H9 (cell line): ENCODE data around the gene CEP97. TPM values are rescaled to one million over a fixed set of nuclear protein-coding genes. Genes with fewer than 3 reads are reported as not detected.

Experiments used
- DNase-seq: peaks from one replicate; pipeline ENCODE4 v3.0.0-alpha.2; 2017
- H2AFZ ChIP-seq: one replicate; pipeline ENCODE4 v1.6.1; 2013; ENCODE audit warnings: mild to moderate bottlenecking, low read length, control low read depth, moderate library complexity
- H2AK5ac ChIP-seq: 2 replicates; pipeline ENCODE4 v1.6.1; 2013; ENCODE audit warnings: low read length, control low read depth, mixed read lengths; ENCODE audit not compliant: insufficient read length
- H2BK120ac ChIP-seq: one replicate; pipeline ENCODE4 v1.6.1; 2013; ENCODE audit warnings: low read depth, mild to moderate bottlenecking, low read length, control low read depth, inconsistent platforms; ENCODE audit not compliant: poor library complexity, severe bottlenecking
- H2BK12ac ChIP-seq: 2 replicates; pipeline ENCODE4 v1.6.1; 2013; ENCODE audit warnings: low read length, control low read depth, mixed read lengths, low read depth; ENCODE audit not compliant: insufficient read length
- H2BK15ac ChIP-seq: 2 replicates; pipeline ENCODE4 v1.6.1; 2013; ENCODE audit warnings: low read depth, low read length, control low read depth
- H2BK20ac ChIP-seq: one replicate; pipeline ENCODE4 v1.6.1; 2013; ENCODE audit warnings: low read depth, mild to moderate bottlenecking, low read length, control low read depth, inconsistent platforms; ENCODE audit not compliant: poor library complexity, severe bottlenecking
- H2BK5ac ChIP-seq: 2 replicates; pipeline ENCODE4 v1.6.1; 2013; ENCODE audit warnings: low read length, control low read depth, mixed read lengths; ENCODE audit not compliant: insufficient read length
- H3K14ac ChIP-seq: 2 replicates; pipeline ENCODE4 v1.6.1; 2013; ENCODE audit warnings: low read length, control low read depth; ENCODE audit not compliant: insufficient read depth
- H3K18ac ChIP-seq: 2 replicates; pipeline ENCODE4 v1.6.1; 2013; ENCODE audit warnings: low read depth, mild to moderate bottlenecking, mixed read lengths, low read length, control low read depth; ENCODE audit not compliant: insufficient read length
- H3K23ac ChIP-seq: 2 replicates; pipeline ENCODE4 v1.6.1; 2013; ENCODE audit warnings: low read length, control low read depth, mixed read lengths, low read depth; ENCODE audit not compliant: insufficient read length
- H3K23me2 ChIP-seq: 2 replicates; pipeline ENCODE4 v1.6.1; 2013; ENCODE audit warnings: low read depth, mild to moderate bottlenecking, mixed read lengths, low read length, control low read depth; ENCODE audit not compliant: insufficient read length, poor library complexity, severe bottlenecking
- H3K27ac ChIP-seq: 2 replicates; pipeline ENCODE4 v1.5.1; 2013; ENCODE audit warnings: low read length, control low read depth, mixed read lengths, low read depth; ENCODE audit not compliant: insufficient read length
- H3K27me3 ChIP-seq: 2 replicates; pipeline ENCODE4 v1.6.1; 2013; ENCODE audit warnings: low read length, control low read depth, inconsistent platforms; ENCODE audit not compliant: insufficient read depth
- H3K4ac ChIP-seq: 2 replicates; pipeline ENCODE4 v1.6.1; 2013; ENCODE audit warnings: low read depth, mild to moderate bottlenecking, control low read depth, inconsistent platforms, low read length, moderate library complexity
- H3K4me1 ChIP-seq: 2 replicates; pipeline ENCODE4 v1.6.1; 2013; ENCODE audit warnings: low read length, control low read depth, inconsistent platforms; ENCODE audit not compliant: insufficient read depth
- H3K4me2 ChIP-seq: 2 replicates; pipeline ENCODE4 v1.6.1; 2013; ENCODE audit warnings: low read length, control low read depth, mixed read lengths; ENCODE audit not compliant: insufficient read length, insufficient read depth
- H3K56ac ChIP-seq: 2 replicates; pipeline ENCODE4 v1.6.1; 2013; ENCODE audit warnings: low read depth, mild to moderate bottlenecking, mixed read lengths, low read length, control low read depth; ENCODE audit not compliant: insufficient read length
- H3K79me1 ChIP-seq: 2 replicates; pipeline ENCODE4 v1.6.1; 2013; ENCODE audit warnings: low read depth, mild to moderate bottlenecking, moderate library complexity, low read length, control low read depth, inconsistent platforms; ENCODE audit not compliant: insufficient read depth, poor library complexity, severe bottlenecking
- H3K79me2 ChIP-seq: 2 replicates; pipeline ENCODE4 v1.6.1; 2013; ENCODE audit warnings: low read length, control low read depth, inconsistent platforms; ENCODE audit not compliant: insufficient read depth
- H3K9ac ChIP-seq: 2 replicates; pipeline ENCODE4 v1.6.1; 2013; ENCODE audit warnings: low read length, control low read depth, mixed read lengths; ENCODE audit not compliant: insufficient read length; ENCODE audit errors: extremely low read depth
- H3K9me3 ChIP-seq: one replicate; pipeline ENCODE4 v1.6.1; 2013; ENCODE audit warnings: low read depth, low read length, inconsistent platforms; ENCODE audit not compliant: control insufficient read depth
- H3T11ph ChIP-seq: one replicate; pipeline ENCODE4 v1.6.1; 2013; ENCODE audit warnings: mild to moderate bottlenecking, low read length, control low read depth, inconsistent platforms
- H4K20me1 ChIP-seq: one replicate; pipeline ENCODE4 v1.6.1; 2013; ENCODE audit not compliant: control insufficient read depth, insufficient read length, insufficient read depth
- H4K5ac ChIP-seq: 2 replicates; pipeline ENCODE4 v1.6.1; 2013; ENCODE audit warnings: low read depth, mild to moderate bottlenecking, mixed read lengths, low read length, control low read depth; ENCODE audit not compliant: insufficient read length
- H4K8ac ChIP-seq: replicated peaks from 2 replicates; pipeline ENCODE4 v1.6.1; 2013; ENCODE audit warnings: low read length, control low read depth, mixed read lengths, low read depth; ENCODE audit not compliant: insufficient read length
- H4K91ac ChIP-seq: 2 replicates; pipeline ENCODE4 v1.6.1; 2013; ENCODE audit warnings: low read depth, mild to moderate bottlenecking, moderate library complexity, mixed read lengths, low read length, control low read depth; ENCODE audit not compliant: insufficient read length
- H3K27ac Mint-ChIP-seq, 3 experiments: 2 replicates in 2 of 3; 3 replicates in 1 of 3; pipeline ENCODE4 v1.8.0; 2020 to 2021; ENCODE audit warnings: mixed read lengths in 3 of 3, mild to moderate bottlenecking in 1 of 3, moderate library complexity in 1 of 3
- H3K27me3 Mint-ChIP-seq: 2 replicates; pipeline ENCODE4 v1.8.0; 2021; ENCODE audit warnings: low read depth, mild to moderate bottlenecking, moderate library complexity, mixed read lengths
- H3K36me3 Mint-ChIP-seq, 3 experiments: 2 replicates in 2 of 3; 3 replicates in 1 of 3; pipeline ENCODE4 v1.8.0; 2020 to 2021; ENCODE audit warnings: low read depth in 3 of 3, mixed read lengths in 3 of 3; ENCODE audit not compliant: insufficient read depth in 1 of 3
- H3K4me1 Mint-ChIP-seq, 2 experiments: 2 replicates each; pipeline ENCODE4 v1.8.0; 2020; ENCODE audit warnings: mixed read lengths in 2 of 2
- H3K4me3 Mint-ChIP-seq, 2 experiments: 2 replicates in 1 of 2; 3 replicates in 1 of 2; pipeline ENCODE4 v1.8.0; 2020 to 2021; ENCODE audit warnings: mild to moderate bottlenecking in 2 of 2, mixed read lengths in 2 of 2, moderate library complexity in 1 of 2
- H3K9me3 Mint-ChIP-seq, 2 experiments: 2 replicates in 1 of 2; 3 replicates in 1 of 2; pipeline ENCODE4 v1.8.0; 2020; ENCODE audit warnings: mild to moderate bottlenecking in 2 of 2, mixed read lengths in 2 of 2, moderate library complexity in 1 of 2
- CTCF ChIP-seq: fragments of 200-600 bp; sonication (generic); conservative IDR thresholded peaks from 3 replicates; pipeline ENCODE4 v1.8.0; 2021; ENCODE audit warnings: antibody characterized with exemption, mild to moderate bottlenecking
- WGBS: extraction: QIAGEN DNeasy Blood & Tissue Kit; methylation state at CpG from one replicate; pipeline ENCODE4 v1.1.7; 2013; ENCODE audit warnings: missing lambda C conversion rate, low lambda C conversion rate, mixed read lengths; ENCODE audit not compliant: insufficient read length; ENCODE audit errors: extremely low coverage; 5-methylcytosine and 5-hydroxymethylcytosine counted together
- total RNA-seq: library from RNA; stranded (reverse); gene quantifications from 2 replicates; pipeline ENCODE4 v1.2.1, GENCODE V29; 2021

The CEP97 gene
- total RNA-seq, 1 experiment from 2014 or later: 13.9 TPM

GRCh38 chr3:101718455-101718854 lies 6.0 kb upstream of the CEP97 start:
- Histone ChIP-seq H3K79me1 (no peaks in the 10 kb centered on the region), H4K91ac (no peak overlapping the region)

More at GRCh38 chr3:101718455-101718854, 6.0 kb upstream of the CEP97 start:
- H3T11ph ChIP-seq: no peak overlapping the region
- no peak overlapping the region for H3K9ac ChIP-seq
- H3K4ac ChIP-seq: no peak overlapping the region
- H3K4me3 Mint-ChIP-seq: no peak overlapping the region
- no peak overlapping the region for H3K23ac ChIP-seq
- H3K14ac ChIP-seq: no peak overlapping the region
- no peaks in the 10 kb centered on the region for H3K9me3 Mint-ChIP-seq
- no peaks in the 10 kb centered on the region for H3K27me3 ChIP-seq
- H3K4me1 Mint-ChIP-seq: peaks cover 6 to 7% of the 10 kb centered on the region in 2 experiments; a peak in 3 of 4 replicates
- H3K18ac ChIP-seq: no peak overlapping the region
- H3K9me3 ChIP-seq: no peaks in the 10 kb centered on the region
- no peak overlapping the region for H2BK5ac ChIP-seq
- H2BK15ac ChIP-seq: no peak overlapping the region
- no peak overlapping the region for H3K56ac ChIP-seq
- no peaks in the 10 kb centered on the region; the same call in 1 of the 2 replicates for H3K27me3 Mint-ChIP-seq
- no peaks in the 10 kb centered on the region for H3K36me3 Mint-ChIP-seq
- H4K8ac ChIP-seq: no peak overlapping the region
- H2AK5ac ChIP-seq: no peak overlapping the region
- H4K20me1 ChIP-seq: no peaks in the 10 kb centered on the region
- H3K23me2 ChIP-seq: no peaks in the 10 kb centered on the region
- no peak for DNase-seq
- no peak overlapping the region for H3K27ac ChIP-seq
- H3K4me1 ChIP-seq: no peaks in the 10 kb centered on the region
- H2BK12ac ChIP-seq: no peak overlapping the region
- H3K27ac Mint-ChIP-seq: no peak overlapping the region
- no peak overlapping the region for H4K5ac ChIP-seq
- no peak overlapping the region for H2BK120ac ChIP-seq
- no peak overlapping the region for H2BK20ac ChIP-seq
- H3K4me2 ChIP-seq: no peak overlapping the region
- no peak overlapping the region for H2AFZ ChIP-seq
- WGBS: no CpG with 5 or more reads among the region's 1 CpG
- H3K79me2 ChIP-seq: no peaks in the 10 kb centered on the region
- TF ChIP-seq CTCF: no peak
